ENCODE measurements around the gene LGMN. TPM values are rescaled to one million over a fixed set of nuclear protein-coding genes. Genes with fewer than 3 reads are reported as not detected.

LGMN gene
- polyA plus RNA-seq, 1 of the 3 experiments (the other 2 are of a cell fraction): 76.3 TPM

- TF ChIP-seq TEAD4 (IDR thresholded peaks at IDR 0.05; ENCODE audit: borderline replicate concordance, insufficient read depth) (no peak), JUND (IDR thresholded peaks at IDR 0.05) (no peak), RAD21 (IDR thresholded peaks at IDR 0.05; ENCODE audit: low read length) (no peak), USF2 (IDR thresholded peaks at IDR 0.05; ENCODE audit: borderline replicate concordance, low read depth, low read length) (no peak), GATA2 (CRISPR knock-in tag; IDR thresholded peaks at IDR 0.05) (no peak), CHD2 (IDR thresholded peaks at IDR 0.05; ENCODE audit: low read length, partially characterized antibody) (no peak), YY1 (IDR thresholded peaks at IDR 0.05; ENCODE audit: low read depth) (no peak)
Measured at GRCh38 chr14:92794961-92795360, 46.5 kb upstream of the LGMN start (continued).

- Histone ChIP-seq H3K4me2 (peak overlapping the region; percentile 76), H3K9me3 (peaks cover 11% of the 10 kb centered on the region; the same call in 1 of the 2 replicates), H3K4me3 (ENCODE audit: low read depth in 2 of 2, low read length in 1 of 2) (peak overlapping the region; percentile 83 to 99), H3K9me2 (no peaks in the 10 kb centered on the region), H3K9ac (peak overlapping the region; percentile 91), H4K20me1 (ENCODE audit: insufficient read depth) (no peaks in the 10 kb centered on the region; the same call in 1 of the 2 replicates), H3K79me2 (ENCODE audit: insufficient read depth) (peaks cover 50% of the 10 kb centered on the region), H3K36me3 (replicated peaks in 1 of 2; ENCODE audit: control insufficient read depth in 1 of 2, insufficient read depth in 2 of 2, low read length in 1 of 2) (peaks cover 14% of the 10 kb centered on the region in 2 experiments), H3F3A (replicated peaks; ENCODE audit: insufficient read depth) (peaks cover 5% of the 10 kb centered on the region), H3K4me1 (ENCODE audit: control insufficient read depth in 1 of 2, insufficient read depth in 2 of 2, low read depth in 1 of 2, low read length in 1 of 2) (peaks cover 0 to 8% of the 10 kb centered on the region in 2 experiments; a peak in 2 of 4 replicates), H3K27me3 (ENCODE audit: insufficient read depth) (no peaks in the 10 kb centered on the region), H3K27ac (ENCODE audit: low read depth in 2 of 2, low read length in 1 of 2) (peak overlapping the region; percentile 82 to 87), H2AFZ (ENCODE audit: low read depth) (peak overlapping the region; percentile 53)
- CTCF ChIA-PET: interaction anchor here (0.5 to 13.4 kb wide), 3 partner anchors 11 to 106 kb away, joined by 3 to 186 read pairs (median 12); no protein-coding TSS in a partner anchor
- WGBS (ENCODE audit: low lambda C conversion rate): 1% methylated on average over 15 of the region's 20 CpGs
- peak; percentile 54 for DNase-seq
- POLR2A ChIA-PET: interaction anchor here (1.0 to 1.7 kb wide), 3 partner anchors 46 to 129 kb away, joined by 3 to 7 read pairs (median 4); partner anchors contain the start of genes CHGA and LGMN
- TF ChIP-seq MEF2A (IDR thresholded peaks at IDR 0.05; ENCODE audit: borderline replicate concordance, low read depth) (no peak), FOXM1 (IDR thresholded peaks at IDR 0.05; ENCODE audit: low read depth) (no peak), TCF12 (IDR thresholded peaks at IDR 0.05) (no peak), REST (IDR thresholded peaks at IDR 0.05; ENCODE audit: low read depth, low read length) (no peak), IRF3 (IDR thresholded peaks at IDR 0.05; ENCODE audit: low read depth, low read length) (no peak), RCOR1 (IDR thresholded peaks at IDR 0.05; ENCODE audit: low read length) (no peak), CHD2 (IDR thresholded peaks at IDR 0.05; ENCODE audit: low read length, partially characterized antibody) (no peak), PBX3 (IDR thresholded peaks at IDR 0.05) (no peak)
Measured at GRCh38 chr14:92794547-92794941, 46.1 kb upstream of the LGMN start.
